DOHH2 (cell line): ENCODE results near the gene DZIP1L.

Experiments used
- EZH2phosphoT487 ChIP-seq: fragments of 200-600 bp; sonication (generic); IDR thresholded peaks from 2 replicates; pipeline ENCODE4 v1.6.1; 2017; ENCODE audit warnings: borderline replicate concordance, mild to moderate bottlenecking, antibody characterized with exemption, low read length, moderate library complexity, mixed read lengths
- TF ChIP-seq, protein P1 (sequence below): fragments of 200-600 bp; sonication (generic); IDR thresholded peaks from one replicate; pipeline ENCODE4 v1.5.1; 2014; ENCODE audit warnings: antibody characterized with exemption, mild to moderate bottlenecking, low read depth, low read length; ENCODE audit not compliant: poor library complexity, severe bottlenecking

DNA sequence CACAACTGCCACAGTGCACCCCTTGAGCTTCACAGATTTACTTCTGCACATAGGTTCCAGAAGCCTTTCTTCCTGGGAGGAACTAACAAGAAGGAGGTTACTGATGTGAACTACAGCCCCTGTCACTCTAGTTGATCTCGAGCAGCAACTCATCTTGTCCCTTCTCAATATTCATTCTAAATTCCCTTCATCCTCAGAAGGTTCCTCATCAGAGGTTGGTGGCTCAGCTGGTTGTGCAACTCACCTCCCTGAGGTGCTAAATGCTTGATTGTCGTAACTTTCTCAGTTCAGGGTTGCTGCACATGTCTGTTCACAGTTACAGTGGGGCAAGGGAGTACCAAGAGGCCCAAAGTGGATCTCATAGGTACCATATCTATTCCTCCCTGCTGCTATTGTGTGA, 22.5 kb upstream of the DZIP1L start:
- TF ChIP-seq, protein P1, sequence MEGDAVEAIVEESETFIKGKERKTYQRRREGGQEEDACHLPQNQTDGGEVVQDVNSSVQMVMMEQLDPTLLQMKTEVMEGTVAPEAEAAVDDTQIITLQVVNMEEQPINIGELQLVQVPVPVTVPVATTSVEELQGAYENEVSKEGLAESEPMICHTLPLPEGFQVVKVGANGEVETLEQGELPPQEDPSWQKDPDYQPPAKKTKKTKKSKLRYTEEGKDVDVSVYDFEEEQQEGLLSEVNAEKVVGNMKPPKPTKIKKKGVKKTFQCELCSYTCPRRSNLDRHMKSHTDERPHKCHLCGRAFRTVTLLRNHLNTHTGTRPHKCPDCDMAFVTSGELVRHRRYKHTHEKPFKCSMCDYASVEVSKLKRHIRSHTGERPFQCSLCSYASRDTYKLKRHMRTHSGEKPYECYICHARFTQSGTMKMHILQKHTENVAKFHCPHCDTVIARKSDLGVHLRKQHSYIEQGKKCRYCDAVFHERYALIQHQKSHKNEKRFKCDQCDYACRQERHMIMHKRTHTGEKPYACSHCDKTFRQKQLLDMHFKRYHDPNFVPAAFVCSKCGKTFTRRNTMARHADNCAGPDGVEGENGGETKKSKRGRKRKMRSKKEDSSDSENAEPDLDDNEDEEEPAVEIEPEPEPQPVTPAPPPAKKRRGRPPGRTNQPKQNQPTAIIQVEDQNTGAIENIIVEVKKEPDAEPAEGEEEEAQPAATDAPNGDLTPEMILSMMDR: no peak
- TF ChIP-seq EZH2phosphoT487: no peak
